Measurements from ENCODE around the gene MAD1L1.

The MAD1L1 gene

DNA sequence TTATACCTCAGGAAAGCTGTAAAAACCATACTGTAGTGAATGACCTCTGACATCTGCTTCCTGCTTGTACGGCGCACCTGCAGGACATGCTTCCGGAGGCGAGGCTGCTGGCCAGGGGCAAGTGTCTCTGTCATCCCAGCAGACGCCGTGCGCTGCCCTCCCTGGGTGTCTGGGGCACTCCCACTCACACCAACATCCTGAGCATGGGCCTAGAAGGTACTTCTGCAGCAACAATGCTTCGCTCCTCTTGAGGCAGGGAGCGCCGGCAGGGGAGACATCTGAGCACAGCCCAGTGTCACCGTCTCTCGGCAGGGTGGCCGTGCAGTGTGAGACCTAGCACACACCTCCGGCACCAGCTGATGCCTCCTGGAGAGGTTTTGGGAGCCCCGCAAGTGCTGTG lies 269.2 kb downstream of the MAD1L1 start:
- DNase-seq, result no peak

DNA sequence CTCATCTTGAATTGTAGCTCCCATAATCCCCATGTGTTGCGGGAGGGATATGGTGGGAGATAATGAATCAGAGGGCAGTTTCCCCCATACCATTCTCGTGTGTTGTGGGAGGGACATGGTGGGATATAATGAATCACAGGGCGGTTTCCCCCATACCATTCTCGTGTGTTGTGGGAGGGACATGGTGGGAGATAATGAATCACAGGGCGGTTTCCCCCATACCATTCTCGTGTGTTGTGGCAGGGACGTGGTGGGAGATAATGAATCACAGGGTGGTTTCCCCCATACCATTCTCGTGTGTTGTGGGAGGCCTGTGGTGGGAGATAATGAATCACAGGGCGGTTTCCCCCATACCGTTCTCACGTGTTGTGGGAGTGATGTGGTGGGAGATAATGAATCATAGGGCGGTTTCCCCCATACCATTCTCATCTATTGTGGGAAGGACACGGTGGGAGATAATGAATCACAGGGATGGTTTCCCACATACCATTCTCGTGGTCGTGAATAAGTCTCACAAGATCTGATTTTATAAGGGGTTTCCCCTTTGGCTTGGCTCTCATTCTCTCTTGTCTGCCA lies 271.0 kb downstream of the MAD1L1 start:
- no peak for DNase-seq

DNA sequence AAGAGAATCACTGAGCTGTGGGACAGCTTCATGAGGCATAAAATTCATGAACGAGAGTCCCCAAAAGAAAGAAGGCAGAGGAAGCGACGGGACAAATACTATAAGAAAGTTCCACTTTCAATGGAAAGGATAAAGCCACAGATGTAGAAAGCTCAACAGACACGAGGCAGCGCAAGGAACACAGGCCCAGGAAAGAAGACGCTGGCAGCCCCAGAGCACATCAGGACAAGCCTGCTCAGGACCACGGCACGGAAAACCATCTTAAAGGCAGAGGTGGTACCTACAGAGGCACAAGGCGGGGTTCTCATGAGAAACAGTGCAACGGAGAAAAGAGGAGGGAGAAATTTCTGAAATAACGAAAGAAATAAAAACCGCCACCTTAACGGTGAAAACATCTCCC lies 273.4 kb downstream of the MAD1L1 start:
- no peak for DNase-seq

DNA sequence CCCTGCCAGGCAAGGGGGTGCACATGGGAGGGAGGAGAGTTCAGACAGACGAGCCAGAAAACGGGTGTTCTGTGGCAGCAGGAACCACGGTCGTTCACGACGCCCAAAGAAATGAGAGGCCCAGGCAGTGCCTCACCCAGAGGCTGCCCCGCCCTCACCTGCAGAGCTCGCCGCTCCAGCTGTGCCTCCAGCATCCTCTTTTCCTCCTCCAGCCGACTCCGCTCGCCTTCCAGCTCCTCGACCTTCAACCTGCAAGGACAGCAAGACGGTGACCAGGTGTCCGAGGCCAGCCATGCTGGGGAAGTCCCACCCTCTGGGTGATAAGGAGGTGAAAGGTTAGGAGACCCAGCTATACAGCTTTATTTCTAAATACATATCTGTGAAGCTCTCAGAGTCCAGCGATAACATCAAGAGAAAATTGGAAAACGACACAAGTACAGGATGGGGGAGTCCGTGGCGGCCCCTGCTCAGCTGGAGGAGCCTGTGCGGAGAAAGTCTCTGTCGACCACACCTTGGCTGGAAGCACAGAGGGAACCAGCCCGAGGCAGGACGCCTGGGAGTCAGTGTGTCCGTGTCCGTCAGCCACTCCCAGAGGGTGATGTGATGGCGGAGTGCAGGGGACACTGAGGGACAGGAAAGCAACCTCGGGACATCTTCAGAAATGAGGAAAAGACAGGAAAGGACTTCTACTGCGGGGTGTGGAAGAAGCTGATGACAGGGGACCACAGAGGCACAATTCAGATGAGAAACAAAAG lies 275.1 kb downstream of the MAD1L1 start:
- no peak for DNase-seq

DNA sequence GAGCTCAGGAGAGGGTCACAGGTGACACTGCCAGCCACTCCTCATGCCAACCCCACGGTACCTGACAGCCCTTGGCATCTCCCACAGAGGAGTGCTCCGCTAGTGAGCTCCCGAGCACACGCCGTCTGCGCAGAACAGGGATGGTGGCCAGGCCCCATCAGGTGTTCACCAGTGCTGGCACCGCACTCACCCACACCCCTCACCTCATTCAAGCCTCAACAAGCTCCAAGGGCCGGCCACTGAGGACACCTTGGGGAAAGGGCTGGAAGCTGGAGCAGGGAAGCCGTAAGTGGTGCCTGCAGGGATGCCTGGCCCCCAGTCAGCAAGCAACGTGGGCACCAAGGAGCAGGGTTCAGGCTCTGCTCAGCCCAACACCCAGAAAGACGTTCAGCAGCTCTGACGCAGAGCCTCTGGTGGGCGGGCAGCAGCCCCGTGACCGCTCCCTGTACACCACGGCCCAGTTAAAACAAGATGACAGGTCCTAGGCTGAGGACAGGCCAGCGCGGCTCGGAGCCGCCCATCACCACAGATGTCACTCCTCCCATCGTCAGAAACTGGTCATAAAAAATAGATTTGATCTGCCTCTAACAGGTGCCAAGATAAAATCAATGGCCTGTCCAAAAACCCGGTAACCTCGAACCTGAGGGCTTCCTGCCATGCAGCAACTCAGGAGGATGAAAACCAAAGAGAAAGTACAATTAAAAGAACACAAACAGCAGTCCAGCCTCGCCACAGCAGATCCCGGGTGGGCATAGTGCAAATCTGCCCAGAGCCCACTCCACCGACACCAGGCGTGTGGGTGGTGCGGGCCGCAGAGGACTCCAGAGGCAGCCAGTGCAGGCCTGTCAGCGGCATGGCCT lies 275.9 kb downstream of the MAD1L1 start:
- DNase-seq, result no peak

DNA sequence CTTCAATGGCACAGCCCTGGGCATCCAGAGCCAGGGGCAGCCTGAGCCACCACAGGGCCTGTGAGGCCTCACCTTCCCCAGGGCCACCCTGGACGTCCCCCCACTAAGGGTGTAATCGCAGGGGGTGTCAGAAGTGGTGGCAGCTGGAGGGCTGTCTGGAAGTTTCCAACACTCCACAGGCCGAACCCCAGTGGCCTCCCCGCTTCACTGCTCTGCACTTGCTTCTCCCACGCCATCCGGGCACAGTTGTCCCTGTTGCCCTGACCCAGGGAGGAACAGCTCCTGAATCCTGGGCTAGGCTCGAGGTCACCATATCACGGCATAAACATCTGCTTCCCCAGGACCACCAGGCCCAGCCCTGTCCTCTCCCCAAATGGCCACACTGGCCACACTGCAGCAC lies 276.6 kb downstream of the MAD1L1 start:
- DNase-seq, result no peak

DNA sequence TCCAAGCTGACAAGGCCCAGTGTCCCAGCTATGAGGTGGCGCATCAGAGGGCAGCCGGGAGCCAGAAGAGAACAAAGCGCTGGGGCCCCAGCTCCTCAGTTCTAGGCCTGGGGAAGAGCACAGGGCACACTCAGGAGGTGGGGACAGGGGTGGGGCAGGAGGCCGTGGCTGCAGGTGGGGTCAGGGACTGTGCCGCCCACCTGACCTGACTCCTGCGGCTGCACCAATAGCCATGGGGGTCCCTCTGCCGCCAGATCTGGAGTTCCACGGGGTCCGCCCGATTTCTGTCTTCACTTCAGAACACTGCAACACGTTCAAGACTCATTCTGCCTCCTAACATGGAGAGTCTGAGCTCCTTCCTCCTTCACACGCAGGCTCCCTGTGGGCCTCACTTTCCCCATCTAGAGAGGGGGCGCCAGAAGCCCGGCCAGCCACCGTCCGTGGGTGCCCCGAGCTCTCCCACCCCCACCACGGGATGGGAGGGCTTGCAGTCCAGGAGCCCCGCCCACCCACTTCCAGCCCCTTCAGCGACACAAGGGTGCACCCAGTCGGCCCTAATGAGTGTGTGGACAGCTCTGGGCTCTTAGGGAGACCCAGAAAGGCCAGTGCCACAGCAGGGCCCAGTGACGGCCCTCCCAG lies 278.3 kb downstream of the MAD1L1 start:
- no peak for DNase-seq

DNA sequence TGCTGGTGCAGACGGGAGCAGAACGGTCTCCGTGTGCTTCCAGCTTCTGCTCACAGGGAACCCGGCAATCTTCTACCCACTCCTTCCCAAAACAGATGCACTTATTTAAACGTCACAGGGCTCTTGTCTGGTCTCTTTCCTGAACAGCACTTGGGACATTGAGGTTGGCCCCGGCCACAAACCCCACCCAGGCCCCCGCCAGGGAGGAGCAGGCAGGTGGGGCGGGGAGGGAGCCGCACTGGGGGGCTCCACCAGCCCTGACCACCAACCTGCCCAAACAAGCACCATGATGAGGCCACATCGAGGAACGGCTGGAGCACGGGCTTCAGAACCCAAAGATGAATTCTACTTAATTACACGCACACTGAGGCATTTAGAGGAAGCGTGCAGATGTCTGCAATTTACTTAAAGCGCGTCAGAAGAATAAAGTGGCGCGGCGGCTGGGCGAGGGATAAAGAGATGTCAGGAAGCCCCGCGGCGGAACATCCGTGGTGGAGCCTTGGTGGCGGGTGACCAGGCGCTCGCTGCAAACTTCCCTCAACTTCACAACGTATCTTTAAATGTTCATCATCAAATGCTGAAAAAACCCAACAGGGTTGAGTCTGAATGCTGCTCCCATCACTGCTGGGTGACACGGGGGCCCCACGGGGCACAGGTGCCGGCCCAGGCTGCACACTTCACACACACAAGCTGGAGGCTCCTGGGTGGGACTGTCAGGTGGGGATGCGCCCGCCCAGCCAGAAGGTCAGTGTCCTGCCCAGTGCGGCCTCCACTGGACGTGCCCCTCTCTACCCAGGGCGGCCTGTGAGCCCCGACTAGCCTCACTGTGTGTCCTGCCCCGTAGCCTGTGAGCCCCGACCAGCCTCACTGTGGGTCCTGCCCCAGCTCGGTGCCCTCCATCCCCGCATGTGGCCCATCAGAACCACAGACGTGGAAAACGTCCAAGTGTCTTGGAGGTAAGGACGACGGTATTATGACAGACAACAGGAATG lies 279.2 kb downstream of the MAD1L1 start:
- no peak for DNase-seq

DNA sequence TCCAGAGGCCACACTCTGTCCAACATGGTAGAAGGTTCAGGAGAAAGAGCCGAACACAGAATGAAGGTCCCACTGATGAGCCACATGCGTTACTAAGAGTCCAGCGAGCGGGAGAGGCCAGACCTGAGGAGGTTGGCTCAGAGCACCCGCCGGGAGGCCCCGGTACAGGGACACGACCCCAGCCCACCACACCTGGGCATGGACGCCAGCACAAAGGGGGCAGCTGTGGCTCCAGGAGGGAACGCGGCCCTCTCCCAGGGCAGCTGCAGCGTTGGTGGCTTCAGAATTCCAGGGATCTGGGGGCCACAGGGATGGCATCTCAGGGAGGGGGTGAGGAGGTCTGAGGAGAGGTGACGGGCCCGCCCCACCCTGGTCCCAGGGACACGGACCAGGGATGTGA lies 280.0 kb downstream of the MAD1L1 start:
- DNase-seq, result no peak

DNA sequence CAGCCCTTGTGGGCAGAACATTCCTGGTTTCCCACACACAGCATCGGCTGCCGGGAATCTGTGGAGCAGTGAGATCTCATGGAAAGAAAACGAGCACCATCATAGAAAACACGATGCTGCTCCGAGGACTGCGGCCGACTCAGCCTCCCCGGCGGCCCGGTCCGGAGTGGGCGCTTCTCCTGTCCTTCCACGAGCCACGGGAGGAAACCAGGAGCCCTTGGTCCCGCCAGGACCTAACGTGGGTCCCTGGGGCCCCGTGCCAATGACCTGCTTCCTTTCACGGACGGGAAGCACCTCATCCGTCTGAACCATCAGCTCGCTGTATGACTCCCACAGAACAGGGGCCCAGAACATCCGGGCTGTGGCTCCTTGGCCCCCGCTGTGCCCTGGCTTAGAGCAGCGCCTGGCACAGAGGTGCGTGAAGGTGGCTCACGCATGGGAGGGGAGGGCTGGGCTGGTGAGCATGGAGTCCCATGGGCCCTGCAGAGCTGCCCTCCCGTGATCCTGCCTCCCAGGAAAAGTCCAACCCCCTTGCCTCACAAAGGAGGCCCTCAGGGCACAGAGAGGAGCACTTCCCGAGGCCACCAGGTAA lies 280.5 kb downstream of the MAD1L1 start:
- DNase-seq, result no peak

DNA sequence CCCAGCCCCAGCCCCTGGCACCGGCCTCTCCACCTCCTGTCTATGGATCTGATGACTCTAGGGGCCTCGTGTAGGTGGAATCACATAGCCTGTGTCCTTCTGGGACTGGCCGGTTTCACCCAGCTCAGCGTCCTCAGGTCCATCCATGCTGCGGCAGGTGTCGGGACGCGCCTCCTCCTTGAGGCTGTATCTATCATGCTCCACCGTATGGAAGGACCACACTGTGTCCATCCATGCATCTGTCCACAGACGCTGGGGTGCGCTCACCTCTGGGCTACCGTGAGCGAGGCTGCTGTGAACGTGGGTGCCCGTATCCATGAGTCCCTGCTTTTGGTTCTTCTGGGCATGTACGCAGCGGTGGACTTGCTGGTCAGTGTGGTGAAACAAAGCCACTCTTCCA lies 281.1 kb downstream of the MAD1L1 start:
- no peak for DNase-seq

DNA sequence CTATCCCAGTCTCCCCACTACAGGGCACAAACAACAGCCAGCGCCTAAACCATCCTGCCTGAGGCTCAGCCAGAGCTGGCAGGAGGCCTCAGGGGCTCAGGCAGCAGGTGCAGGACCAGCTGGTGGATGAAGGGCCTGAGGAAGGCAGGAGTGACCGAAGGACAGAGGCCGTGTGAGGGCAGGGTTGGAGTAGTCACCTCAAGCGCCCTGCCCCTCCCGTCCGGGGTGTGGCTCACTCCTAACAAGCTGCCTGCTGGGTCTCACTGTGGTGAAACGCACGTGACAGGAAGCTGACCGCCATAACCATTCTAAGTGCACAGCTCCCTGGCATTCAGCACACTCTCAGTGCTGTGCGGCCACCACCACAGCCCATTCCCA lies 281.6 kb downstream of the MAD1L1 start:
- DNase-seq, result no peak

DNA sequence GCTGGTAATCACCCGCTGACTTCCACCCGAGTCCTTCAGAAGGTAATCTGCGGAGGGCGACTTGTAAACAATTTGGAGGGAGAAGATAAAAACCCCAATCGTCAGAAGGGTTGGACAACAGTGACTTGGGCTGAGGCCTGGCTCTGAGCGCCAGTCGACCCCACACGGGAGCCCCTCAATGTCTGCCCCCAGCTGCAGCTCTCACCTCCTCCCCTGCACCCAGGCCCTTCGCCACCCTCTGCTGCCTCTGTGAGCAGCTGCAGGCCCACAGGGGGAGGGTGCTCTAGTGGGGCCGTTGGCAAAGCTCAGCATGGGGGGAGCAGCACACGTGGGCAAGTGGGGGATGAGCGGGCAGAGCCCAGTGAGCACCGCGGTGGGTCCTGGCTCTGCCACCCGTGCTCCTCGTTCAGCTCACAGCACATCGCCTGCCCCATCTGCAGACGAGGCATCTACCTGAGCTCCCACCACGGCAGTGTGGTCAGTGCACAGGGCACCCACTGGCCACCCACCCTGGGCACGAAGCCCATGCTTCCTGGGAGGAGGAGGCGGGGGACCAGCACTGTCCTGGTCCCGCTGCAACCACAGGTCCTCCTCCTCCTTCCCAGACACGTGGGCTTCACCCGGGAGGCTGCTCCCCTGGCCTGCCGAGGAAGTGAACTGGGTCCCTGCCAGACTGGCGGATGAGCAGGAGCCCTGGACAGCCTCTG lies 282.1 kb downstream of the MAD1L1 start:
- DNase-seq, result no peak

DNA sequence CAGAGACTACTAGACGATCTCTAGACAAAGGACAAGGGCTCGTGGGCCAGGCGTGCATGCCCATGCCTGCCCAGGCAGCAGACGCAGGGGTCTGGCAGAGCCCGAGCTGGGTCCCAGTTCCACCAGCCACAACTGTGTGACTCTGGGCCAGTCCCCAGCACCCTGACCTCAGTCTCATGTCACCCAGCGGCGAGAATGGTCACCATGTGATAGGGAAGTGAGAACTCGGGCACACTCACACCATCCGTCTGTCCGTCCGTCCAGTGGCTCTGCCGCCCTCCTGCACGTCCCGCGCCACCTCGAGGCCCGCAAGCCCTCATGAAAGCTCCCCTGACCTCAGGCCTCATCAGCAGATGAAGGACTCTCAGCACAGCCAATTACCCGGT lies 282.7 kb downstream of the MAD1L1 start:
- DNase-seq, result no peak

DNA sequence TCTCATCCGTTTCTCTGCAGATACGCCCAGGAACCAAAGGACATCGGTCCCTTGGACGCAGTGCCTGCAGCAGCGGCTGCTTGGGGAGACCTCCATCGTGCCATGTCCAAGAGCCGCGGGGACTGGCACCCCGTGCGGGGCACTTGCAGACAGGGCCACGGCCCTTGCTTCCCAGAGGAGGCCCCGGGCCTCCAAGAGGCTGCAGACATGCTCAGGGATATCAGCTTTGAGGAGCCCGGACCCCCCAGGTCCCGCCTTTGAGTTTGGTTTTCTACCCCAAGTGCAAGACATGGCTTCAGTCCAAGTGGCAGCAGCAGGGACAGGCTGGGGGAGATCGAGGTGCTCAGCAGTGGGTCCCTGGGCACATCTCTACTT lies 283.1 kb downstream of the MAD1L1 start:
- no peak for DNase-seq

DNA sequence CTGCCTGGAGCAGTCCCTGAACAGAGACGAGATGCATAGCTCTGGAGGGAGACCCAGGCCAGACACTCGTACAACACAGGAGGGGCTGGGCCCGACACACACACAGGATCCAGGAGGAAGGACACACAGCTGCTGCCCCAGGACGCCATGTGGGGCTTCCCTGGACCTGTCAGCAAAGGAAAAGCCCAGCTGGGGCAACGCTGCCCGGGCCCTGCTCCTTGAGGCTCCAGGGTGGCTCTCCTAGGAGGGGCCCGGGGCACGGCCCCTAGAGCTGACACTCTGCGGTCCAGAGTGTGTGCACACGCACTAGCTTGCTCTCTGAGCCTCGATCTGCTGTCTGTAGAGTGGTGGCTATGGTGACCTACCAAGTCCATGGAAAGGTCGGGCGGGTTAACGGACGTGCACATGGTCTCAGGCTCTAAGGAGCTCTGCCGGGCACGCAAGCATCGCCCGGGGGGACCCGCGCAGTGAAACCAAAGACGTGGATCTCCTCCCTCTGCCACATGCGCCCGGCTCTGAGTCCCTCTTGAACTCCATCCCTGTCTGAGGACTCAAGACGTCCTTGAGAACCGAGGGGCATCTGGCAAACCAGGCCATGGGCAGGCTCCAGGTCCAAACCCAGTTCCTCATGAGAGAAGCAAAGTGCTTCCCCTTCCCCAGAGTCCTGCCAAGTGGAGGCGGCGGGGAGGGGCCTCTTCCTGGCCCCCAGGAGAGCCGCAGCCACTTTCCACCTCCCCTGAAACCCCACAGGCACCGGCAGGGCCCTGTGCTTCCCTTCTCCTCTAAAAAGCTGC lies 283.7 kb downstream of the MAD1L1 start:
- DNase-seq, result no peak

DNA sequence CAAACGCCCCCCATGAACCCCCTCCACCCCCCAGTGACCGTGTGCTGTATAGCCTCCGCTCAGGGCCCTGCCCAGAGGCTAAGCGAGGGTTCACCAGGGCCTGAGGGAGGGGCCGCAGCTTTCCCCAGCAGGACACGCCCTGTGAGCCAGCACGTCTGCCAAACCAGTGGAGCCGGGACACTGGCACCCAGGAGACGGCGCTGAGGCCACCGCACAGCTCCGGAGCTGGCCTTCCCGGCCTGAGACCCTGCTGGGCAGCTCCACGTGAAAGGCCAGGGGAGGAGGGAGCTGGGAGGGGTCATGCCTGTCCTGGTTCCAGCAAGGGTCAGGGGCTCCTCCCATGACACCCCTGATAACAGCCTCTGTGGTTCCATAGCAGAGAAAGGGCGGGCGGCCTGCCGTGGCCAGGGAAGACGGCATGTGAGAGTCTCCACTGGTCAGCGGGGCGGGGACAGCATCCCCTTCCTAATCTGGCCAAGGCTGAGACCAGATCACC lies 284.4 kb downstream of the MAD1L1 start:
- no peak for DNase-seq

DNA sequence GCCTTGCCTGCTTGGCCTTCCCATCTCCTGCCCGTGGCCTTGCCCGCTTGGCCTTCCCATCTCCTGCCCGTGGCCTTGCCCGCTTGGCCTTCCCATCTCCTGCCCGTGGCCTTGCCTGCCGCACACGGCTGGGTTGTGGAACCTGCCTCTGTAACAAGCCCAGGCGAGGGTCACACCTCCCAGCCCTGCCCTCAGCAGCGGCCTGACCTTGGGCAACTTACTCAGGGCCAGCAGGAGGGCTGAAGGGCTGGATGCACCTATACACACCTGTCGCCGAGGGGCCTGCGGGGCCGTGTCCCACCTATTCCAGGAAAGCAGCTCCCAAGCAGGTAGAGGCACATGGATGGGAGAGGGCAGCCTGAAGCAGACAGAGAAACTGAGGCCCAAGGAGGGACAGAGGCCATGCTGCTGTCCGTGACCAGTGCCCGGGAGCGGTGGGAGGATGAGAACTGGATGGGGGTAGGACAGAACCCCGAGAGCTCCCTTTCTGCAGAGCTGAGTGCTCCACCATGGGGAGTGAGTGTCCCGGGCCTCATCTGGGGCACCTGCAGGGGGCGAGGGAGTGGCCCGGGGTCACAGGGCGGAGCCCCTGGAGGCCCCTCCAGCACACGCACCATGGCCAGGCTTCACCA lies 285.0 kb downstream of the MAD1L1 start:
- no peak for DNase-seq

DNA sequence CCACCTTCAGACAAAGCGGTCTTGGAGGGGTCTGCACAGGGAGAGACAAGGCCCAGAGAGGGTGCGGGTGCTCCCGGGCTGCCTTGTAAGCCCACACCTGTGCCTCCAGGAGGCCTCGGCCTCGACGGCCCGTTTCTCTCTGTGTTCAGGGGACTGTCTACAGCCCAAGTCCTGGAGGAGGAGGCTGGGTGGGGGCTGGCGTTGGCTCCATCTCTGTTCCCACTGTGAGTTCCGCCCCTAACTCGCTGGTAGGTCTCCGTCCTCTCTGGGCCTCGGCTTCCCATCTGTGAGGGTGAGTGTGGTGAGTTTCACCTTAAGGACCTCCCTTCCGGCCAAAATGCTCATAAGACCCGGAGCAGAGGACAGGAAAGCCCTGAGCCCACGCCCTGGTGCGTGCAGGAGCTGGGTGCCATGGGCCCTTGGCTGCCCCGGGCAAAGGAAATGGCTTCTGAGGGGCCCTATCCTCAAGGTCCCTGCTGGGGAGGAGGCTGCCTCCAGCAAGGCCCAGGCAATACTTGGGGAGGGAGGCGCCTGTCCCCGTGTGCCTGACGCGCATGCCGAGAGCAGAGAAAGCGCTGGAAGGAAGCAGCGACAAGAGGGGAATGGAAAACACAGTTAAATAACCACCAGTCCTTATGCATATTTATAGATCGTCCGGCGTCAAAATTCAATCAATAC lies 285.8 kb downstream of the MAD1L1 start:
- DNase-seq, result no peak
